SW 1271 (cell line): Measurements from ENCODE around the gene SLC1A3.

Source experiments
- DNase-seq, 2 experiments: peaks; one replicate each; lab custom pipeline; 2025; lab: John Stamatoyannopoulos, UW

Gene SLC1A3

DNA sequence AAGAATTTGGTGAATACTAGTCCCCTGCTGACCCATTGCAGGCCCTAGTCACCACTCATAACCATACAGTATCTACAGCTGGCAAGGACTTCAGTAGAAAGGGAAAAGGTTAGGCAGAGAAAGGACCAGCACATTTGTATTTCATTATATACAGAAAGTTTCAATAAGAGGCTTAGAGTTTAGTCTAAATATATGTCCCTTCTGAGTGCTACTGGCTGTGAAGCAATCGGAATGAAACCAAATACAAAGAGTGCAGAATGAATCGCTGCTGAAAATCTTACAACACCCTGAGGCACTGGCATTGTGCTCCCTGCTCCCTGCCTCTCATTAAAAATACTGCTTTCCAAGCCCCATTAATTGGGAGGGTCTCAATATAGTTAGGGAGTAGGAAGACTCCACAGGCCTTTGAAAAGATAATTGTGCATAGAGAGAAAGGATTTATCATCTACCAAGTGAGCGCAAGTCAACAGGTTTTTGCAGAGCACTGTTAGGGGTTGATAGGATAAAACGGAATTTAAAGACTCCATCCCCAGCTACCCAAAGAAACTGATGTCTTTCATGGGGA, 110.8 kb downstream of the SLC1A3 start:
- DNase-seq = no peak

DNA sequence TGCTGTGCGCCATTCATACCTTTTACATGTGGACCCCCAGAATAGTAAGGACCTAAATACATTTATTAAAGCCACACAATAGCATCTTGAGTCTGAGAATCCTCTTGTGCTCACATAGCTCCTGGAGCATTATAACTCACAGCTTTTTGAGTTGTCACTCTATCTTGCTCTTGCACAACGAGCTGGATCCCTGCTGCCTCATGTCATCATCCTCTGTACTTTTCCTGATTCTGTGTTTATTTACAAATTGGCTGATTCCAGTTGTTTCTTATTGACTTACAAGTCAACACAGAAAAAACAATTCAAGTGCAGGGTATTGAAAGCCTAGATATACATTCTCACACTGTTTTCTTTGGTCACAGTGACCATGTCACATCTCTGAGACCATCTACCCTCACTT, 112.9 kb downstream of the SLC1A3 start:
- DNase-seq = no peak

DNA sequence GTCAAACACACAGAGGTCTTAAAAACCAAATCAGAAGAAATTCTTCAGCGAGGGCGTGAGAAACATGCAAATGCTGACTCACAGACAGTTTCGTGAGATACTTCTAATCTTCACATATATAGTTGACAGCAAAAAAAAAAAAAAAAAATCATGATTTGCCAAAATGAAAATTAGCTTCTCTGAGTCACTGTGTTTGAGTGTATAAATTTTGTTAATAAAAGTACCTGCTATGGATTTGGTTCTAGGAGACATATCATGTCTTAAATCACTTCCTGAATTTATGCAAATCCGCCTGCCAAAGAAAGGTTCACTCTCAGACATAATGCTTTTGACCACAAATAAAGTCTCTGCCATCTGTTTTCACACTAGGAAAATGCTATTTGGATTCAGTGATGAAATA, 114.3 kb downstream of the SLC1A3 start:
- DNase-seq = no peak

DNA sequence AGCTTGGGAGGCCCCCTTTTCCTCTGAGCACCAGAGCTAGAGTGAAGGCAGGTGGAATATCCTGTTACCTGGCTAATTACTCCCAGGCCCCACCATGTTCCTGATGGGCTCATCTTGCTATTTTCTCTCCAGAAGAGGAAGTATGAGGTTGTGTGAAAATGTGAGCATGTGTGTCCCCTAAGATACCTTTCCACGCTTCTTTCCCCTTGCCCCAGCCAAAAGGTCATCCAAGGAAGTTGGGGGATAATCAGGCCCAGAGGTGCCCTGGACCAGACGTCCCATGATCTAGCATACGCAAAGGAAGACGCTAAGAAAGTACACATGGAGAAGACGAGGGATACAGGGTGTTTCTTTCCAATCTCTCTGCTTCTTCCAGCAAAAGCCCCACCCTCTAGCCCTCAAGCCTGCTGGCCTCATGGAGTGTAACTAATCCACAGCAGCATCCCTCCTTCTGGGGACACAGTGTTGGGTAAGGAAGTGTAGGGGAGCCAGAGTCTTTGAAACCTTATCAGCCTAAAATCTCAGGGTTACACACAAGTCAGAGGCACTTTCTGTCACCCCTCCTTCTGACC, 115.3 kb downstream of the SLC1A3 start:
- DNase-seq = no peak

DNA sequence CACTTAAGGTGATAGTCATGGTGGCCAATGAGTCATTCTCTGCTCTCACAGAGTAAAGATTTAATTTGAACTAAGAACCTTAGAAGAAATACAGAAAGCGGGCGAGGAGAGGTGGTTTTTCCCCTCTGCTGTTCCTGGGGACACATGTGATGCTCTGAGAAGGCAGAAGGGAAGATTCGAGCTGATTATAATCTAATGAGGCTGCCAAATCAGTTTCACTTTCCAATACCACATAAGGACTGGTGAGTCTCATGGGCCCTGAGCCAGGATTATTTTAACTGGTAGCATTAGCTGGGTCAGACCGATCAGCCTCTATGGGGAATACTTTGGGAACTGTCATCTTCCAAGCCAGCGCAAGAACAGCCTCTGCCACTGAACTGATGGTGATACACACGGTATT, 116.5 kb downstream of the SLC1A3 start:
- no peak for DNase-seq

DNA sequence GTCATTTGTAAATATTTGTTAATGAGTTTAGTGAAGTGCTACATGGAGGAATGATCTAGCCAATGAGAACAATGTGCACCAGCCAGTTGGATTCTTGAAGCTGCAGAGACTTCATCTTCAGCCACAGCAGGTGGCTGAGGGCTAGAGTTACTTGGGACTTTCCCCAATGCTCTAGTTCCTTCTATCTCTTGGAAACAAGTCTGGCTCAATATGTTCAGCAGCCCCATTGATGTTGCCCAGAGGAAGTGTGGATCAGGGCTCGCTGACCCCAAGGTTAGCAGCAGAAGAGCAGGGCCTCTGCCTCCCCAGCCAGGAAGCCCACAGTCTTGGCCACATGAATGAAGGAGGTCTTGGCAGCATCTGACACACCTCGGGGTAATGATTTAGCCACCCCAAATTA, 117.5 kb downstream of the SLC1A3 start:
- no peak for DNase-seq

DNA sequence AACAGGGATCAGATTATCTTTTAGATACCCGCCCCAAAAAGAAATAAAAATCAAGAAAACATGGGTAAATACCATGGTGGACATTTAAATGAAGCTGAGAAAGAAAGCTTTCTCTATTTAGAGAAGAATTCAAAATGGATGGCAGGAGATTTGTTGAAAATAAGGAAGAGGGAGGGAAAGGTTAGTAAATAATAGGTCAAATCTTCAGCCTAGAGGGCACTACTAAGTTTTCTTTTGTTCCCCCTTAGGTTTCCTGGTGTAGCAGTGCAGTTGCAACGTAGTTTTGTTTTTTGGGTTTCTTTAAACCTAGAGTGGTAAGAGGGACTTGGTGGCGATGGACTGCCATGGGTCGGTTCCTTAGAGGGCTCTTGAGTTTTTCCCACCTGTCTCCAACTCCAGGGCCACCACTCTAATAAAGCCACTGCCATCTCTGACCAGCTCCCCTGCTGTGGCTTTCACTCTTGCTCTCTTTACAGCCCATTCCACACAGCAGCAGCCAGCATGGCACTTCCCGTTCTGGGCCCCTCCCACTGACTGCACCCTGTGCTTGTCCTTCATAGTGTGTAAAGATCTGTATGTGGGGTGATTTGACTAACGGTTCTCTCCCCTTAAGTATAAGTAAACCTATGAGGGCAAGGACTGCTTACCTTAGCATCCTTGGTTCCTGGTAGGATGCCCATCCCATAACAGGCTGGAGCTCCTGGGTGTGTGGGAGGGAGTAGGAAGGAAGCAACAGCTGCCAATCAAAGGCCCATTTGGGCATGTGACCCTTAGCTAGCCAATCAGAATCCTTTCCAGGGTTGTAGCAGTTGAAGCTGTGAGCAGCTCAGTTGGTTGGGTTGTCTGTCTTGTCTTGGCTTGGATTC, 118.3 kb downstream of the SLC1A3 start:
- no peak for DNase-seq

DNA sequence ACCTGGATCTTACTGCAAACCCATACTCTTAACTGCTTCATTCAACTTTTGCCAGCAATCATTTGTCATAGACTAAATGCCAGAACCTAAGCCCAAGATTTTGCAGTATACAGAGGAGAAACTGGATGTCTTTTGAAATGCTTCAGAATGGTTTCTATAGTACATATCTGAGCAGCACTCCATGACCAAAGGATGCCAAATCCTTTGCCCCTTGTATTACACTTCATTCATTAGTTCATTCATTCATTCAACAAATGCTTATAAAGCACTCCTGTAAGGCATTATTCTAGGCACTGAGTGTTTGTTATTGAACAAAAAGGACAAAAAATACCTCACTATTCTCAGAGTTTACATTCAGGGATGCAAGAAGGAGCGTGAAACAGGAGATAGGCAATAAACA, 119.9 kb downstream of the SLC1A3 start:
- DNase-seq = no peak

DNA sequence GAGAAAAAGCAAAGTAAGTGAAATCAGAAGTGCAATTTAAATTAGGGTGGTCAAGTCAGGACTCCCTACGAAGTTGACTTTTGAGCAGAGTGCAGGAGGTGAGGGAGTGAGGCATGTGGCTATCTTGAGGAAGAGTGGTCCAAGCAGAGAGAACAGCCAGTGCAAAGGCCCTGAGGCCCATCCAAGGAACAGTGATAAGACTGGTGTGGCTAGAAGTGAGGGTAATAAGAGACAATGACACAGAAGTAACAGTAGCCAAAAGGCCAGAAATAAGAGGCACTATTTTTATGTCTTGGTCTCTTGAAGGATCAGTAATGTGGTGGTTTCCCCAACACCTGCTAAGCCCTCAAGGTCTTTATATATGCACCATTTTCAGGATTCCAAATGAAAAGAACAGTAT, 120.4 kb downstream of the SLC1A3 start:
- DNase-seq = no peak

DNA sequence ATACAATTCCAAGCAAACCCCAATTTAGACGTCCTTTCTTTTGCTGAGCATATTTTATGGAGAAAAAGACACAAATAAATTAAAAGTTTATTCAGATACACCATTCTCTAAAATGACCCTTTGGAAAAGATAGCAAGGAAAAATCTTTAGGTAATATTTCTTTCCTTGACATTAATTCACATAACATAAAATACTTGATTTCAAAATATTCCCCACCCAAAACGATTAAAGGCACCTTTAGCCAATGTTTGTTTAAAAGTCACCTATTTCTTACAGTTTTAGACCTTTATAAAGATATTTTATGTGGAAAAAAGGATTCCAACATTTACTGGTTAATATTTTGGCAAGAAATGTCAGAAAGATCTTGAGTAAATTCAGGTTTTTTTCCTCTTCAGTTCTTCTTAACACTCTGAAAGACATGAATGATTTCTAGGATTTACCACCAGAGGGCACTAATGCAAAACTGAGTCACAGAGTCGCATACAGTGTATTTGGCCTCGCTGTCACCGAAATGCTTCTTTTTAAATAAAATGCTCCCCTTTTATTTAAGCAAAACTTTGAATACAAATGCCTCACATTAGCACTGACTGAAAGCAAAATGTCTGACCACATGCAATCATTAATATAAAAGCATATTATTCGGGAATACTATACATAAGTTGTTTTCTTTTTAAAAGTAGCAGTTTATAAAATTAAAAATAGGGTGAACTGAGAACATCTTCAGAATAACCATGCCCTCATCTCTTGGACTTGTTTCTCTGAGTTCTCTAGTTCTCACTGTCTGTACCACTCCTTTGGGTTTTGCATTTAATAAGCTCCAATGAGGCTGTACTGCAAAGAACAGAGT, 122.5 kb downstream of the SLC1A3 start:
- peak; percentile 15 to 66 for DNase-seq

DNA sequence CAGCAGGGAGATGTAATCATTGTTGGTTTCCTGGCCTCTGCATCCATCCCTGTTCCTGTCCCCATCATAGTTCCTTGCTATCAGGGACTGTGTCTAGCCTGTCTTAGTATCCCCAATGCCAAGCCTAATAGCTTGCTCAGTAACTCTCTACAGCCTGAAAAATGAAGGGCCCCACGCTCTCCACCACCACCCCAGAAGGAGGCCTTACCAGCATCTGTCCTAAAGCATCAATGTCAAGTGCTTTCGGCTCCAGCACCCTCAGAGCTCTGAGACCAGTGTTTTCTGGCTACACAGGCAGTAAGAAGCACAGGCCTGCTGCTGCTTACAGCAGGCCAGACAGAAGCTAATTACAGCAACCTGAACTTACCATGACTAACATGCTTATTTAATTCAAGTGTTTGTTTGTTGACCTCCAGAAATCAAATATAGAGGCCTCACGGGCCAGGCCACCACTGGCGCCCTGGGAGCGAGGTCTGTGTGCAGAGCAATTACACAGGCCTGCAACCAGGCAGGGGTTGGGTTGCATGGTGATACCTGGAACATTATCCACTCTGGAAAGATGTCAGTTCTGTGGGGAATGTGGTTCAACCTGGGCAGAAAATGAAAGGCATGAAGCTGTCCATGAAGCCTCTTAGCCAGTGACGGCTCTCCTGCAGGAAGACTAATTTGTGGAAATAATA, 124.3 kb downstream of the SLC1A3 start:
- DNase-seq = no peak

DNA sequence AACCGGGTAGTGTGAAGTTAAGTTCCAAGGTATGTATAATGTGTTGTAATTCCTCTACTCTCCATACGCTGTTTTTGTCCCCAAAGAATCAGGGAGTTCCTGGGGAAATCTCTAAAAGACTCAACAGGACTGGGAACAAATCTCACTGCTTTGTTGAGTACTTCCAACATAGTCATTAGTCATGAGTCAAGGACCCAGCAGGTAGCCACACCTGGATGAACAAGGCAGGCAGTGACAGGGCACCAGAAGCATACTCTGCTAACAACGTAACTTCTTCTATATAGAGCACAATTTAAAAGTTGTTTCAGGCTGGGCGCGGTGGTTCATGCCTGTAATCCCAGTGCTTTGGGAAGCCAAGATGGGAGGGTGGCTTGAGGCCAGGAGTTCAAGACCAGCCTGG, 126.8 kb downstream of the SLC1A3 start:
- no peak for DNase-seq

DNA sequence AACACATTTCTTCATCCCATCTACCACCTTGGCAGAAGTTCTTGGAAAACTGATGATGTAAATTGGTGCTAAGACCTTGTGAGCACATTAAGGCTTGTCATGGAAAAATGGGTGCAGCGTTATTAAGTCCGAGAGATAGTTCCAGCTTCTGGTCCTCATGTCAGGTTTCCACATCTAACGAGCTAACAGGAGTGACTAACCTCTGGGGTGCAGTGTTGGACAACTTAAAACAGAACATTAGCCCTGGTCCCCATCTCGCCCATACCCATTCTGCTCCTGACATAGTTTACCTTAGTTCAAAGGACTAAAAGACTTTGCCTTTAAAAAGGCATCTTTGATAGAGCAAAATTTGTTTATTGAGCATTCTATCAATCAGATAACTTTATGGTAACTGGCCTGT, 128.0 kb downstream of the SLC1A3 start:
- peak in 1 of 2 experiments; percentile 28 for DNase-seq

DNA sequence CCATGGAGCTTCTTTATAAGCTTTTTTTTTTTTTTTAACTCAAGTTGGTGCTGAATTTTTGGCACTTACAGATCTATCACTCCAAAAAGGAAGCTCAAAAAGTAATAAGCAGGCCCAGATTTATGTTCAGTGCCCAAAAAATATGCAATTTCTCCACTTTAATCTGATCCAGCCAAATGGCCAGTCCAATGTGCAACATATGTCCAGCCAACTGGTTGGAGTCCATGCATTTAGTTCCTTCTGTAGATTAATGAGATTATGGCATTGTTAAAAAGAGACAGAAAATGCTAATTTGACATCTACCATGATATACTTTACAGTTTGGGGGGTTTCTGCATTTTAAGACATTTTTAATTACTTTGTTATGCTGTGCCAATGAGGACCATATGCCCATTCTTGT, 129.5 kb downstream of the SLC1A3 start:
- DNase-seq = no peak
